ENCODE data around the gene CARNS1. TPM values are rescaled to one million over a fixed set of nuclear protein-coding genes. Genes with fewer than 3 reads are reported as not detected.
A peak's percentile ranks its signal among the peaks of the same experiment; 100 is the strongest.

CARNS1 gene
- total and polyA plus RNA-seq, 12 donors: 0.10 to 0.80 (median 0.35) TPM; not detected in 1

GRCh38 chr11:67381244-67381972 lies 34.1 kb upstream of the CARNS1 start:
- no peaks in the 10 kb centered on the region for H3K9me3 ChIP-seq (replicated peaks in 1 of 3)

GRCh38 chr11:67382276-67383136 lies 33.0 kb upstream of the CARNS1 start:
- TF ChIP-seq POLR2A (IDR thresholded peaks at IDR 0.05): no peak
- TF ChIP-seq, protein P1, sequence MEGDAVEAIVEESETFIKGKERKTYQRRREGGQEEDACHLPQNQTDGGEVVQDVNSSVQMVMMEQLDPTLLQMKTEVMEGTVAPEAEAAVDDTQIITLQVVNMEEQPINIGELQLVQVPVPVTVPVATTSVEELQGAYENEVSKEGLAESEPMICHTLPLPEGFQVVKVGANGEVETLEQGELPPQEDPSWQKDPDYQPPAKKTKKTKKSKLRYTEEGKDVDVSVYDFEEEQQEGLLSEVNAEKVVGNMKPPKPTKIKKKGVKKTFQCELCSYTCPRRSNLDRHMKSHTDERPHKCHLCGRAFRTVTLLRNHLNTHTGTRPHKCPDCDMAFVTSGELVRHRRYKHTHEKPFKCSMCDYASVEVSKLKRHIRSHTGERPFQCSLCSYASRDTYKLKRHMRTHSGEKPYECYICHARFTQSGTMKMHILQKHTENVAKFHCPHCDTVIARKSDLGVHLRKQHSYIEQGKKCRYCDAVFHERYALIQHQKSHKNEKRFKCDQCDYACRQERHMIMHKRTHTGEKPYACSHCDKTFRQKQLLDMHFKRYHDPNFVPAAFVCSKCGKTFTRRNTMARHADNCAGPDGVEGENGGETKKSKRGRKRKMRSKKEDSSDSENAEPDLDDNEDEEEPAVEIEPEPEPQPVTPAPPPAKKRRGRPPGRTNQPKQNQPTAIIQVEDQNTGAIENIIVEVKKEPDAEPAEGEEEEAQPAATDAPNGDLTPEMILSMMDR (IDR thresholded peaks at IDR 0.05): peak; percentile 95 to 99 (median 98)
- H3K27ac ChIP-seq: no peak overlapping the region
- DNase-seq: peak; percentile 72 to 92 (median 82)
- no peaks in the 10 kb centered on the region for H3K4me1 ChIP-seq (replicated peaks in 1 of 2)
- WGBS, 4 donors: 41 to 50% (median 42%) methylated on average over 11 to 16 of the region's 16 CpGs
- H3K27me3 ChIP-seq: no peaks in the 10 kb centered on the region
- no peak overlapping the region for H3K4me3 ChIP-seq
- H3K36me3 ChIP-seq (replicated peaks in 1 of 2): no peaks in the 10 kb centered on the region
- no peaks in the 10 kb centered on the region for H3K9me3 ChIP-seq (replicated peaks in 1 of 3)
- intact Hi-C loops (cut with DNase I): loop anchor here (2.0 to 5.0 kb wide), 2 partner anchors 30 to 35 kb away; partner anchors contain the start of gene POLD4 (in 1 of the 2)

More at GRCh38 chr11:67381244-67381972, 34.1 kb upstream of the CARNS1 start:
- peak in 2 of 7 donors; percentile 22 to 41 for DNase-seq
- Histone ChIP-seq H3K4me3 (no peak overlapping the region), H3K27me3 (no peaks in the 10 kb centered on the region), H3K36me3 (replicated peaks in 1 of 2) (no peaks in the 10 kb centered on the region), H3K27ac (no peak overlapping the region), H3K4me1 (replicated peaks in 1 of 2) (no peaks in the 10 kb centered on the region)
- no peak for TF ChIP-seq POLR2A (IDR thresholded peaks at IDR 0.05)
- TF ChIP-seq, protein P1 (IDR thresholded peaks at IDR 0.05): no peak
- 65 to 73% (median 69%) methylated on average over 13 of the region's 13 CpGs for WGBS, 4 donors
- intact Hi-C loops (cut with DNase I): loop anchor here in 1 of 2 donors (5.0 kb wide), 1 partner anchor 34 kb away; no protein-coding TSS in a partner anchor

DNA sequence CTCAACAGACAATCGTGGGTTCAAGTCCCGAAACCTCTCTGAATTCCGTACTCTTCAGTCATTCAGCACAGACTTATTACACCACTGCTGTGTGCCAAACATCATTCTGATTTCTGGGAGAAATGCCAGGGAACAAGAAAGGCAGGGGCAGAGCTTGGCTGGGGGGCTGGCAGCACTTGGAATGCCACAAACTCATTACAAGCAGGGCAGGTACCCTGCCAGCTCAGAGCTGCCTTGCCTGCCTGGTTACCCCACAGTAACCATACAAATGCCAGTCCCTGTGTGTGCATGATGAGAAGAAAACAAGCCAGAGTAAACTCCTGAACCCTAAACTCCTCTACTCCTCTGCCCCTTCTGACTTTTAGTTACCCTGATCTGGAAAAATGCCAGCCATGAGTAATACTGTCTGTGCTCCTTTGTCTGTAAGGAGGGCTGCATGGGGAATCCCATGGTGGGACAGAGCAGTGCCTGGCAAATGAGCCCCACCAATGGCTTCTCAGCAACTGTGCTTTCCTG lies 30.6 kb upstream of the CARNS1 start:
- DNase-seq: no peak
- no peaks in the 10 kb centered on the region for H3K9me3 ChIP-seq (replicated peaks in 1 of 3)
- no peaks in the 10 kb centered on the region for H3K36me3 ChIP-seq (replicated peaks in 1 of 2)
- H3K4me1 ChIP-seq (replicated peaks in 1 of 2): no peaks in the 10 kb centered on the region
- no peaks in the 10 kb centered on the region for H3K27me3 ChIP-seq
- no peak overlapping the region for H3K27ac ChIP-seq
- 35 to 69% (median 67%) methylated on average over 2 to 3 of the region's 3 CpGs for WGBS, 4 donors
- H3K4me3 ChIP-seq: no peak overlapping the region
- TF ChIP-seq POLR2A (IDR thresholded peaks at IDR 0.05): no peak
- TF ChIP-seq, protein P1 (IDR thresholded peaks at IDR 0.05): no peak
- intact Hi-C loops (cut with DNase I): loop anchor here in 1 of 2 donors (5.0 kb wide), 1 partner anchor 38 kb away; no protein-coding TSS in a partner anchor

- no peaks in the 10 kb centered on the region for H3K36me3 ChIP-seq (replicated peaks in 1 of 2)
Observed at GRCh38 chr11:67387069-67387468, 28.4 kb upstream of the CARNS1 start.

More at GRCh38 chr11:67387069-67387468, 28.4 kb upstream of the CARNS1 start:
- TF ChIP-seq, protein P1 (IDR thresholded peaks at IDR 0.05): no peak
- TF ChIP-seq POLR2A (IDR thresholded peaks at IDR 0.05): no peak
- WGBS, 4 donors: 18 to 30% (median 27%) methylated on average over 8 to 9 of the region's 9 CpGs
- Histone ChIP-seq H3K27ac (no peak overlapping the region), H3K4me3 (no peak overlapping the region), H3K27me3 (no peaks in the 10 kb centered on the region), H3K4me1 (replicated peaks in 1 of 2) (peaks cover 7 to 9% of the 10 kb centered on the region in 2 donors), H3K9me3 (replicated peaks in 1 of 3) (no peaks in the 10 kb centered on the region)
- no peak for DNase-seq
- intact Hi-C loops (cut with DNase I): no loop called here
